ENCODE measurements around the gene RSU1. TPM values are rescaled to one million over a fixed set of nuclear protein-coding genes. Genes with fewer than 3 reads are reported as not detected.

Gene RSU1
- total and polyA plus RNA-seq, 10 of the 15 experiments (the other 5 are each of a cell fraction or from before 2014, with no cell fraction given) = 49.2 to 139 (median 81.3) TPM

GRCh38 chr10:16745061-16745460, 72.2 kb downstream of the RSU1 start (continued):
- TF ChIP-seq E4F1 (IDR thresholded peaks at IDR 0.05; ENCODE audit: borderline replicate concordance, partially characterized antibody) (no peak), CHD2 (IDR thresholded peaks at IDR 0.05; ENCODE audit: borderline replicate concordance, low read depth, low read length) (no peak), NR2C2 (IDR thresholded peaks at IDR 0.05; ENCODE audit: borderline replicate concordance, control insufficient read depth, insufficient read length, low read depth) (no peak), TCF12 (IDR thresholded peaks at IDR 0.05; ENCODE audit: low read depth, low read length) (no peak), POLR2AphosphoS2 (IDR thresholded peaks at IDR 0.05; ENCODE audit: low read depth, low read length) (no peak), MEF2A (IDR thresholded peaks at IDR 0.05; ENCODE audit: insufficient read depth, low read depth, low read length) (no peak)

DNA sequence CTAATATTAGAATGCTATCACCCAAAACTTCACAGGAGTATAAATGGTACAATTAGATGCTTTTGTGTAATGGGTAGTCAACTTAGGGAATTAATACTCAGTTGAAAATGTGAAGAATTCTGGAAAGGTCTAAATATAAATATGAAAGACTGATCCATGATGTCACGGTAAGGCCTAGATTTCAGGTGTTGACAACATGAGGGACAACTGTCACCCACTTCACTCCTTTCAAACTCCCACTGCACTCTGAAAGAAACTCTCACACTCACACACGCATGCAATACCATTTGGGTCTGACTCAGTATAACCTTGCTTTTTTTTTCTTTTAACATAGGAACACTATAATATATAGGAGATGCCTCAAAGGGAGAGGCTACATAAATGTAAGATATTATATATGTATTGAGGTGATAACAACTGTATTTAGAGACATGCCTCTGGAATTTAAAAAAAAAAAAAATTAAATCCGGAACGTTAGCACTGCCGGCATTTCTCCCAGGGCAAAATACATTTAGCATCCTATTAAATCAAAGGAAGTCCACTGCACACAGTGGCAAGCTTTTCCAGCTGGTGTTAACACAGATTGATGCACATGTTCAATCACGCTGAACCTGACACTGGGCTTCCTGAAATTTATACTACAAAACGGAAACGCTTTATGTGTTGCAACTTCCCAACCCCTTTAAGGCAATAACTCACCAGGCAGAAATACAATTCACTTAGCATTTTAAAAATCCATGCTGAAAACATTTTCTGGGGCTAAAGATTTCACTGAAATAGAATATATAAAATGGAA, 74.9 kb downstream of the RSU1 start:
- no peak overlapping the region for H2AFZ ChIP-seq (ENCODE audit: control insufficient read depth, low read depth, low read length)
- H4K20me1 ChIP-seq (ENCODE audit: control insufficient read depth, insufficient read depth) = no peaks in the 10 kb centered on the region
- RAD21 ChIA-PET (ENCODE audit: unreplicated experiment) = no interaction called here
- no peaks in the 10 kb centered on the region for H3K36me3 ChIP-seq (ENCODE audit: control insufficient read depth in 2 of 2, insufficient read depth in 2 of 2, low read length in 1 of 2)
- DNase-seq (ENCODE audit: low read depth, low spot score) = no peak
- no peaks in the 10 kb centered on the region; the same call in 2 of the 3 replicates for H3K9me3 ChIP-seq (replicated peaks; ENCODE audit: control insufficient read depth, insufficient read depth, low read length)
- H3K4me3 ChIP-seq = no peak overlapping the region
- no peaks in the 10 kb centered on the region for H3K79me2 ChIP-seq (ENCODE audit: control insufficient read depth, insufficient read depth, low read length)
- H3K9ac ChIP-seq (ENCODE audit: control insufficient read depth, insufficient read depth, low read length) = no peak overlapping the region
- FAIRE-seq = no peak
- intact Hi-C loops (cut with micrococcal nuclease; ENCODE audit: unreplicated experiment) (no loop called here), in situ Hi-C loops (cut with MboI) (no loop called here)
- SMC1A ChIA-PET (ENCODE audit: uncharacterized antibody, unreplicated experiment) = no interaction called here
- H3K27ac ChIP-seq (ENCODE audit: control insufficient read depth, insufficient read depth) = no peak overlapping the region
- ATAC-seq = no peak
- TF ChIP-seq ZNF217 (IDR thresholded peaks at IDR 0.05) = no peak
- TF ChIP-seq ATF2 (IDR thresholded peaks at IDR 0.05; ENCODE audit: low read length) = no peak
- no peak for TF ChIP-seq STAT3 (IDR thresholded peaks at IDR 0.05; ENCODE audit: low read depth, low read length)
- no TSS peak for BruUV-seq (replicated peaks)
- no peak overlapping the region for H3K4me2 ChIP-seq (ENCODE audit: control insufficient read depth, insufficient read depth)
- CTCF ChIA-PET = interaction anchor here (0.7 kb wide), 1 partner anchor 10 kb away, joined by 3 read pairs; no protein-coding TSS in a partner anchor
- no peaks in the 10 kb centered on the region for H3K27me3 ChIP-seq (replicated peaks in 1 of 2; ENCODE audit: control insufficient read depth in 2 of 2, insufficient read depth in 2 of 2, low read length in 1 of 2)
- POLR2A ChIA-PET = no interaction called here
- no peaks in the 10 kb centered on the region for H3K4me1 ChIP-seq (ENCODE audit: control insufficient read depth, insufficient read depth, low read length)
- WGBS (ENCODE audit: insufficient coverage, insufficient replicate concordance, low lambda C conversion rate, missing lambda C conversion rate) = 83% methylated on average over 8 of the region's 8 CpGs
